ENCODE measurements around the gene C3. TPM values are rescaled to one million over a fixed set of nuclear protein-coding genes. Genes with fewer than 3 reads are reported as not detected.
"Not testable (repeated sequence)": the region's sequence is repeated elsewhere in the genome, so short reads cannot be mapped to it uniquely, and the experiment has no call there.

Gene C3
- total RNA-seq, 2 experiments from 2014 or later: 0.81 to 0.94 TPM

- Mint-ChIP-seq H3K4me3 (no peak overlapping the region), H3K4me1 (ENCODE audit: low read depth) (peaks cover 9% of the 10 kb centered on the region), H3K9me3 (no peaks in the 10 kb centered on the region), H3K36me3 (ENCODE audit: low read depth) (no peaks in the 10 kb centered on the region), H3K27me3 (ENCODE audit: low read depth) (peaks cover 19% of the 10 kb centered on the region), H3K27ac (no peak overlapping the region)
- intact Hi-C loops (cut with micrococcal nuclease): no loop called here
- CTCF ChIA-PET: interaction anchor here (0.7 to 1.6 kb wide), 2 partner anchors 84 to 151 kb away, joined by 3 to 5 read pairs; no protein-coding TSS in a partner anchor
- DNase-seq: no peak
These were observed 5.5 kb downstream of the C3 start for GRCh38 chr19:6714749-6715555.

- CTCF ChIA-PET: interaction anchor here (0.5 to 0.7 kb wide), 2 partner anchors 80 to 150 kb away, joined by 3 read pairs; no protein-coding TSS in a partner anchor
- Mint-ChIP-seq H3K4me3 (no peak overlapping the region), H3K4me1 (ENCODE audit: low read depth) (peaks cover 14% of the 10 kb centered on the region), H3K27me3 (ENCODE audit: low read depth) (peaks cover 27% of the 10 kb centered on the region), H3K9me3 (no peaks in the 10 kb centered on the region), H3K36me3 (ENCODE audit: low read depth) (no peaks in the 10 kb centered on the region), H3K27ac (no peak overlapping the region)
- intact Hi-C loops (cut with micrococcal nuclease): no loop called here
- DNase-seq: no peak
These were observed 6.4 kb downstream of the C3 start for GRCh38 chr19:6713773-6714692.

- Mint-ChIP-seq H3K9me3 (no peaks in the 10 kb centered on the region), H3K36me3 (ENCODE audit: low read depth) (no peaks in the 10 kb centered on the region), H3K4me1 (ENCODE audit: low read depth) (peaks cover 14% of the 10 kb centered on the region), H3K27me3 (ENCODE audit: low read depth) (peaks cover 31% of the 10 kb centered on the region), H3K4me3 (no peak overlapping the region), H3K27ac (no peak overlapping the region)
- no peak for DNase-seq
- CTCF ChIA-PET: no interaction called here
- intact Hi-C loops (cut with micrococcal nuclease): no loop called here
These were observed 7.5 kb downstream of the C3 start for GRCh38 chr19:6712692-6713670.

- no peak for DNase-seq
- Mint-ChIP-seq H3K27me3 (ENCODE audit: low read depth) (peaks cover 31% of the 10 kb centered on the region), H3K9me3 (no peaks in the 10 kb centered on the region), H3K36me3 (ENCODE audit: low read depth) (no peaks in the 10 kb centered on the region), H3K27ac (no peak overlapping the region), H3K4me3 (no peak overlapping the region), H3K4me1 (ENCODE audit: low read depth) (peaks cover 14% of the 10 kb centered on the region)
- intact Hi-C loops (cut with micrococcal nuclease): no loop called here
- CTCF ChIA-PET: no interaction called here
These were observed 8.2 kb downstream of the C3 start for GRCh38 chr19:6712231-6712630.

GRCh38 chr19:6711605-6712004, 8.8 kb downstream of the C3 start:
- Mint-ChIP-seq H3K9me3 (no peaks in the 10 kb centered on the region), H3K27me3 (ENCODE audit: low read depth) (peaks cover 31% of the 10 kb centered on the region), H3K4me1 (ENCODE audit: low read depth) (peaks cover 14% of the 10 kb centered on the region), H3K36me3 (ENCODE audit: low read depth) (no peaks in the 10 kb centered on the region), H3K4me3 (no peak overlapping the region), H3K27ac (no peak overlapping the region)
- CTCF ChIA-PET: interaction anchor here (1.1 to 1.2 kb wide), 2 partner anchors 12 to 493 kb away, joined by 3 read pairs; no protein-coding TSS in a partner anchor
- intact Hi-C loops (cut with micrococcal nuclease): loop anchor here (2.0 kb wide), 1 partner anchor 79 kb away; no protein-coding TSS in a partner anchor
- no peak for DNase-seq

- DNase-seq: no peak
- no peaks in the 10 kb centered on the region for H3K36me3 Mint-ChIP-seq (ENCODE audit: low read depth)
- no peaks in the 10 kb centered on the region for H3K9me3 Mint-ChIP-seq
- H3K27me3 Mint-ChIP-seq (ENCODE audit: low read depth): peaks cover 31% of the 10 kb centered on the region
- H3K4me3 Mint-ChIP-seq: no peak overlapping the region
- H3K4me1 Mint-ChIP-seq (ENCODE audit: low read depth): peaks cover 14% of the 10 kb centered on the region
- H3K27ac Mint-ChIP-seq: no peak overlapping the region
- CTCF ChIA-PET: interaction anchor here (1.1 to 1.2 kb wide), 2 partner anchors 13 to 492 kb away, joined by 3 read pairs; no protein-coding TSS in a partner anchor
- intact Hi-C loops (cut with micrococcal nuclease): loop anchor here (2.0 kb wide), 1 partner anchor 78 kb away; no protein-coding TSS in a partner anchor
These were observed 9.4 kb downstream of the C3 start for GRCh38 chr19:6711078-6711361.

- Mint-ChIP-seq H3K27ac (no peak overlapping the region), H3K9me3 (no peaks in the 10 kb centered on the region), H3K36me3 (ENCODE audit: low read depth) (no peaks in the 10 kb centered on the region), H3K27me3 (ENCODE audit: low read depth) (peaks cover 31% of the 10 kb centered on the region), H3K4me3 (no peak overlapping the region), H3K4me1 (ENCODE audit: low read depth) (peaks cover 14% of the 10 kb centered on the region)
- CTCF ChIA-PET: interaction anchor here (1.1 to 1.2 kb wide), 2 partner anchors 13 to 492 kb away, joined by 3 read pairs; no protein-coding TSS in a partner anchor
- peak; percentile 25 for DNase-seq
- intact Hi-C loops (cut with micrococcal nuclease): loop anchor here (2.0 kb wide), 1 partner anchor 78 kb away; no protein-coding TSS in a partner anchor
These were observed 10.0 kb downstream of the C3 start for GRCh38 chr19:6710273-6711077.

- CTCF ChIA-PET: no interaction called here
- Mint-ChIP-seq H3K36me3 (ENCODE audit: low read depth) (no peaks in the 10 kb centered on the region), H3K9me3 (no peaks in the 10 kb centered on the region), H3K27me3 (ENCODE audit: low read depth) (peaks cover 31% of the 10 kb centered on the region), H3K27ac (no peak overlapping the region), H3K4me1 (ENCODE audit: low read depth) (peaks cover 14% of the 10 kb centered on the region), H3K4me3 (no peak overlapping the region)
- no peak for DNase-seq
- intact Hi-C loops (cut with micrococcal nuclease): no loop called here
These were observed 10.9 kb downstream of the C3 start for GRCh38 chr19:6709549-6709948.

- H3K4me3 Mint-ChIP-seq; H3K36me3 Mint-ChIP-seq (ENCODE audit: low read depth); H3K27ac Mint-ChIP-seq; H3K9me3 Mint-ChIP-seq; CTCF ChIA-PET; DNase-seq; intact Hi-C loops (cut with micrococcal nuclease): not testable (repeated sequence)
- H3K4me1 Mint-ChIP-seq (ENCODE audit: low read depth): peaks cover 14% of the 10 kb centered on the region
- peaks cover 31% of the 10 kb centered on the region for H3K27me3 Mint-ChIP-seq (ENCODE audit: low read depth)
These were observed 11.5 kb downstream of the C3 start for GRCh38 chr19:6708913-6709312.

GRCh38 chr19:6708346-6708745, 12.1 kb downstream of the C3 start:
- peaks cover 14% of the 10 kb centered on the region for H3K4me1 Mint-ChIP-seq (ENCODE audit: low read depth)
- H3K9me3 Mint-ChIP-seq: no peaks in the 10 kb centered on the region
- no peak overlapping the region for H3K27ac Mint-ChIP-seq
- intact Hi-C loops (cut with micrococcal nuclease): no loop called here
- DNase-seq: no peak
- H3K36me3 Mint-ChIP-seq (ENCODE audit: low read depth): no peaks in the 10 kb centered on the region
- H3K27me3 Mint-ChIP-seq (ENCODE audit: low read depth): peaks cover 31% of the 10 kb centered on the region
- H3K4me3 Mint-ChIP-seq: no peak overlapping the region
- CTCF ChIA-PET: no interaction called here

GRCh38 chr19:6707658-6708018, 12.8 kb downstream of the C3 start:
- Mint-ChIP-seq H3K27ac (no peak overlapping the region), H3K27me3 (ENCODE audit: low read depth) (peaks cover 31% of the 10 kb centered on the region)
- CTCF ChIA-PET: no interaction called here

More at GRCh38 chr19:6707658-6708018, 12.8 kb downstream of the C3 start:
- no peak overlapping the region for H3K4me3 Mint-ChIP-seq
- no peaks in the 10 kb centered on the region for H3K36me3 Mint-ChIP-seq (ENCODE audit: low read depth)
- no peaks in the 10 kb centered on the region for H3K9me3 Mint-ChIP-seq
- no peak for DNase-seq
- H3K4me1 Mint-ChIP-seq (ENCODE audit: low read depth): peaks cover 14% of the 10 kb centered on the region
- intact Hi-C loops (cut with micrococcal nuclease): no loop called here

Measured in activated naive CD4-positive, alpha-beta T cell treated with anti-CD3 and anti-CD28 coated beads for 36 hours (primary cell).